ENCODE measurements around the gene RSPH1.

DNA sequence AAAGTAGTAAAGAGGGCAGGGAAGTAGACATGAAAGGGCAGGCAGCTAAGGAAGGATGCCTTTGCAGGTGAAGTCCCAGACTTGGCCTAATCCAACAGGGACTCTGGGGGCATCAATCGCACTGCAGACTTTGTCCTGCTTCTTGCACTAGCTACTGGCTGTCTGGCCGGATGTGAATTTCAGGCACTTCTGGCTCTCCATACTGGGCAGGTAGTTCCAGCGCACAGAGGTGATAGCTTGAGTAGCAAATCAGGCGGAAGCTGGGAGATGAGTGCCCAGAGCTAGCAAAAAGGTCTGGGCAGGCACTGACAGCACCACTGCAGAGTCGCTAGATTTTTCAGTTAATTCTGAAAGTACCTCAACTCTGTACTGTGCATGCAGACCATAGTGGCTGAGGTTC lies 997 bp downstream of the RSPH1 start:
- no peak for TF ChIP-seq KDM5A (IDR thresholded peaks at IDR 0.05)
- TF ChIP-seq, protein P1, sequence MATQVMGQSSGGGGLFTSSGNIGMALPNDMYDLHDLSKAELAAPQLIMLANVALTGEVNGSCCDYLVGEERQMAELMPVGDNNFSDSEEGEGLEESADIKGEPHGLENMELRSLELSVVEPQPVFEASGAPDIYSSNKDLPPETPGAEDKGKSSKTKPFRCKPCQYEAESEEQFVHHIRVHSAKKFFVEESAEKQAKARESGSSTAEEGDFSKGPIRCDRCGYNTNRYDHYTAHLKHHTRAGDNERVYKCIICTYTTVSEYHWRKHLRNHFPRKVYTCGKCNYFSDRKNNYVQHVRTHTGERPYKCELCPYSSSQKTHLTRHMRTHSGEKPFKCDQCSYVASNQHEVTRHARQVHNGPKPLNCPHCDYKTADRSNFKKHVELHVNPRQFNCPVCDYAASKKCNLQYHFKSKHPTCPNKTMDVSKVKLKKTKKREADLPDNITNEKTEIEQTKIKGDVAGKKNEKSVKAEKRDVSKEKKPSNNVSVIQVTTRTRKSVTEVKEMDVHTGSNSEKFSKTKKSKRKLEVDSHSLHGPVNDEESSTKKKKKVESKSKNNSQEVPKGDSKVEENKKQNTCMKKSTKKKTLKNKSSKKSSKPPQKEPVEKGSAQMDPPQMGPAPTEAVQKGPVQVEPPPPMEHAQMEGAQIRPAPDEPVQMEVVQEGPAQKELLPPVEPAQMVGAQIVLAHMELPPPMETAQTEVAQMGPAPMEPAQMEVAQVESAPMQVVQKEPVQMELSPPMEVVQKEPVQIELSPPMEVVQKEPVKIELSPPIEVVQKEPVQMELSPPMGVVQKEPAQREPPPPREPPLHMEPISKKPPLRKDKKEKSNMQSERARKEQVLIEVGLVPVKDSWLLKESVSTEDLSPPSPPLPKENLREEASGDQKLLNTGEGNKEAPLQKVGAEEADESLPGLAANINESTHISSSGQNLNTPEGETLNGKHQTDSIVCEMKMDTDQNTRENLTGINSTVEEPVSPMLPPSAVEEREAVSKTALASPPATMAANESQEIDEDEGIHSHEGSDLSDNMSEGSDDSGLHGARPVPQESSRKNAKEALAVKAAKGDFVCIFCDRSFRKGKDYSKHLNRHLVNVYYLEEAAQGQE (IDR thresholded peaks at IDR 0.05): no peak
- TF ChIP-seq NR3C1 (IDR thresholded peaks at IDR 0.05): no peak
- TF ChIP-seq CEBPB (IDR thresholded peaks at IDR 0.05): no peak
